NB4 (cell line): ENCODE results near the gene ZNF175.

Experiments
- DNase-seq: peaks from one replicate; pipeline ENCODE4 v3.0.0; 2010; ENCODE audit warnings: low read depth
- H3K4me3 ChIP-seq: one replicate; pipeline ENCODE4 v1.5.1; 2011; ENCODE audit warnings: mild to moderate bottlenecking, low read depth, low read length, moderate library complexity
- MAX ChIP-seq: IDR thresholded peaks from 2 replicates; pipeline ENCODE4 v1.6.1; 2011; ENCODE audit warnings: low read depth, low read length
- MYC ChIP-seq: IDR thresholded peaks from 2 replicates; pipeline ENCODE4 v1.6.1; 2011; ENCODE audit warnings: low read depth, low read length
- POLR2A ChIP-seq: IDR thresholded peaks from 2 replicates; pipeline ENCODE4 v1.6.1; 2011; ENCODE audit warnings: mild to moderate bottlenecking; ENCODE audit not compliant: insufficient read length; ENCODE audit errors: extremely low read depth
- TF ChIP-seq, protein P1 (sequence below): IDR thresholded peaks from one replicate; pipeline ENCODE4 v1.5.1; 2012; ENCODE audit warnings: low read depth, low read length

Gene ZNF175

GRCh38 chr19:51595190-51596175, 24.4 kb downstream of the ZNF175 start:
- peak; percentile 51 for DNase-seq
- no peak overlapping the region for H3K4me3 ChIP-seq
- TF ChIP-seq MYC: no peak
- TF ChIP-seq, protein P1, sequence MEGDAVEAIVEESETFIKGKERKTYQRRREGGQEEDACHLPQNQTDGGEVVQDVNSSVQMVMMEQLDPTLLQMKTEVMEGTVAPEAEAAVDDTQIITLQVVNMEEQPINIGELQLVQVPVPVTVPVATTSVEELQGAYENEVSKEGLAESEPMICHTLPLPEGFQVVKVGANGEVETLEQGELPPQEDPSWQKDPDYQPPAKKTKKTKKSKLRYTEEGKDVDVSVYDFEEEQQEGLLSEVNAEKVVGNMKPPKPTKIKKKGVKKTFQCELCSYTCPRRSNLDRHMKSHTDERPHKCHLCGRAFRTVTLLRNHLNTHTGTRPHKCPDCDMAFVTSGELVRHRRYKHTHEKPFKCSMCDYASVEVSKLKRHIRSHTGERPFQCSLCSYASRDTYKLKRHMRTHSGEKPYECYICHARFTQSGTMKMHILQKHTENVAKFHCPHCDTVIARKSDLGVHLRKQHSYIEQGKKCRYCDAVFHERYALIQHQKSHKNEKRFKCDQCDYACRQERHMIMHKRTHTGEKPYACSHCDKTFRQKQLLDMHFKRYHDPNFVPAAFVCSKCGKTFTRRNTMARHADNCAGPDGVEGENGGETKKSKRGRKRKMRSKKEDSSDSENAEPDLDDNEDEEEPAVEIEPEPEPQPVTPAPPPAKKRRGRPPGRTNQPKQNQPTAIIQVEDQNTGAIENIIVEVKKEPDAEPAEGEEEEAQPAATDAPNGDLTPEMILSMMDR: no peak
- TF ChIP-seq MAX: no peak
- TF ChIP-seq POLR2A: no peak

GRCh38 chr19:51598159-51598915, 27.3 kb downstream of the ZNF175 start:
- TF ChIP-seq, protein P1: no peak
- TF ChIP-seq MAX: no peak
- no peak for TF ChIP-seq MYC
- no peak for TF ChIP-seq POLR2A
- H3K4me3 ChIP-seq: no peak overlapping the region
- DNase-seq: no peak

DNA sequence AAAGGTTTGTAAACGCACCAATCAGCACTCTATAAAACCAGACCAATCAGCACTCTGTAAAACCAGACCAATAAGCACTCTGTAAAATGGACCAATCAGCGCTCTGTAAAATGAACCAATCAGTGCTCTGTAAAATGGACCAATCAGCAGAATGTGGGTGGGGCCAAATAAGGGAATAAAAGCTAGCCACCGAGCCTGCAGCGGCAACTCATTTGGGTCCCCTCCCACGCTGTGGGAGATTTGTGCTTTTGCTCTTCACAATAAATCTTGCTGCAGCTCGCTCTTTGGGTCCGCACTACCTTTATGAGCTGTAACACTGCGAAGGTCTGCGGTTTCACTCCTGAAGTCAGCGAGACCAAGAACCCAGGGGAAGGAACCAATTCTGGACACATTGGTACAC, 28.0 kb downstream of the ZNF175 start:
- no peak overlapping the region for H3K4me3 ChIP-seq
- no peak for TF ChIP-seq MAX
- TF ChIP-seq, protein P1: no peak
- no peak for TF ChIP-seq POLR2A
- no peak for TF ChIP-seq MYC
- DNase-seq: no peak

- TF ChIP-seq, protein P1: no peak
- TF ChIP-seq MYC (no peak), POLR2A (no peak), MAX (no peak)
These were observed 30.0 kb downstream of the ZNF175 start for GRCh38 chr19:51600940-51601580.

DNA sequence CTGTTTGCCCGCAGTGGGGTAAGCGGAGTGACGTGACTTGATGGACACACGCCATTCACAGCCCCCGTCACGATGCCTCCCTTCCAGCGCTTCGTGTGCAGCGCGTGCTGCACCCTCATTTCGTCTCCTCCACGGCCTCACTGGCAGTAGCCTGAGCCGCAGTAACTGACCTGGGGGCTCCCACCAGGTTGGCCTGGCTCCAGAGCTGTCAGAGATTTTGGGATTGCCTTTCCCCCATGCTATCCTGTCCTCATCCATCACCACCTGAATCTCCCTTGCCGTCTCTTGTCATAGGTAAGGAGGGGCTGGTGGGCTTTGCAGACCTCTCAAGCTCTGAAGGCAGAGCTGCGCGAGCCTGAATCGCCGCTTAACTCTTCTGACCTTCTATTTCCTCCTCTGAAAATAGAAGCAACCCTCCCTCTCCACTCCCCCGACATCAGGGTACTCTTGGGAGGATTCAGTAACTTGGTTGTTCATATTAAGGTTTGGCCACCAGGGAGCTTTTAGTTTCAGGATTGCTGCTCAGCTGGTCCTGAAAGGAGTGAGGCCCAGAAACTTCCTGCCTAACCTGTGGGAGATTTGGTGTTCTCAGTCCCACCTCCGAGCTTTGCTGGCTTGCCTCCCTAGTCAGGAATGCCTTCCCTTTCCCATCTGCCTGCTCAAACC, 31.2 kb downstream of the ZNF175 start:
- TF ChIP-seq MYC (no peak), MAX (no peak), POLR2A (no peak)
- TF ChIP-seq, protein P1: no peak
- peak; percentile 23 for DNase-seq
- no peak overlapping the region for H3K4me3 ChIP-seq

More at GRCh38 chr19:51600940-51601580, 30.0 kb downstream of the ZNF175 start:
- DNase-seq: no peak
- no peak overlapping the region for H3K4me3 ChIP-seq
